Coronary artery (tissue), 2 donors: ENCODE results near the gene PTPRM.
"Not testable (repeated sequence)": the region's sequence is repeated elsewhere in the genome, so short reads cannot be mapped to it uniquely, and the experiment has no call there.

Experiments used
- DNase-seq: peaks from one replicate; pipeline ENCODE4 v3.0.0-alpha.2; 2017; ENCODE audit warnings: low spot score
- H3K27ac ChIP-seq, 2 donors: fragments of 200-600 bp; sonication (generic); one replicate each; pipeline ENCODE4 v1.5.1; 2016 to 2019
- H3K4me3 ChIP-seq: fragments of 200-600 bp; sonication (generic); 2 replicates; pipeline ENCODE4 v1.5.1; 2016; ENCODE audit warnings: mild to moderate bottlenecking, moderate library complexity
- CTCF ChIP-seq: fragments of 200-600 bp; sonication (generic); IDR thresholded peaks from one replicate; pipeline ENCODE4 v1.5.1; 2019; ENCODE audit warnings: antibody characterized with exemption

Gene PTPRM

GRCh38 chr18:7954238-7954637 is 387.1 kb downstream of the PTPRM start:
- no peak for DNase-seq
- H3K4me3 ChIP-seq, result no peak overlapping the region
- TF ChIP-seq CTCF, result no peak
- no peak overlapping the region for H3K27ac ChIP-seq

GRCh38 chr18:7955175-7955574 is 388.1 kb downstream of the PTPRM start:
- DNase-seq, result no peak
- no peak for TF ChIP-seq CTCF
- Histone ChIP-seq H3K4me3 (no peak overlapping the region), H3K27ac (no peak overlapping the region)

GRCh38 chr18:7957297-7957696 is 390.2 kb downstream of the PTPRM start:
- Histone ChIP-seq H3K4me3 (no peak overlapping the region), H3K27ac (no peak overlapping the region)
- DNase-seq, result no peak
- TF ChIP-seq CTCF, result no peak

- H3K4me3 ChIP-seq, result peak overlapping the region; percentile 46
- no peak for TF ChIP-seq CTCF
- H3K27ac ChIP-seq, result no peak overlapping the region
- no peak for DNase-seq
Measured at GRCh38 chr18:7958081-7958896, 391.2 kb downstream of the PTPRM start.

GRCh38 chr18:7958897-7959146 is 391.7 kb downstream of the PTPRM start:
- no peak for TF ChIP-seq CTCF

GRCh38 chr18:7966682-7967081 is 399.6 kb downstream of the PTPRM start:
- not testable (repeated sequence) for H3K4me3 ChIP-seq, DNase-seq, H3K27ac ChIP-seq

More at GRCh38 chr18:7958897-7959146, 391.7 kb downstream of the PTPRM start:
- no peak for DNase-seq
- Histone ChIP-seq H3K27ac (no peak overlapping the region), H3K4me3 (peak overlapping the region; percentile 46)

- no peak overlapping the region for H3K4me3 ChIP-seq
- no peak overlapping the region for H3K27ac ChIP-seq
Measured at GRCh38 chr18:7974200-7974874, 407.2 kb downstream of the PTPRM start.

More at GRCh38 chr18:7974200-7974874, 407.2 kb downstream of the PTPRM start:
- TF ChIP-seq CTCF, result no peak
- no peak for DNase-seq
